ENCODE results near the gene PI4K2A.

GRCh38 chr10:97687785-97688781, 47.6 kb downstream of the PI4K2A start:
- no peak for TF ChIP-seq CTCF (IDR thresholded peaks at IDR 0.05; ENCODE audit: low read length)
- TF ChIP-seq EZH2 (IDR thresholded peaks at IDR 0.05; ENCODE audit: borderline replicate concordance, low read length), result no peak
